ENCODE results near the gene ANKRD28.

GRCh38 chr3:15722877-15723623 lies 74.7 kb downstream of the ANKRD28 start:
- no peak for TF ChIP-seq ZBTB33 (IDR thresholded peaks at IDR 0.05; ENCODE audit: borderline replicate concordance, low read depth)
- no peak for TF ChIP-seq CTCF (IDR thresholded peaks at IDR 0.05)
- TF ChIP-seq EZH2phosphoT487 (IDR thresholded peaks at IDR 0.05; ENCODE audit: borderline replicate concordance, low read depth), result no peak
- no peak for TF ChIP-seq EP300 (IDR thresholded peaks at IDR 0.05; ENCODE audit: borderline replicate concordance in 1 of 2, low read depth in 1 of 2, low read length in 1 of 2)
- TF ChIP-seq REST (IDR thresholded peaks at IDR 0.05; ENCODE audit: low read depth, low read length), result no peak
- TF ChIP-seq FOXM1 (IDR thresholded peaks at IDR 0.05; ENCODE audit: low read depth), result no peak
- no peak for TF ChIP-seq YY1 (IDR thresholded peaks at IDR 0.05; ENCODE audit: low read depth)
- TF ChIP-seq CHD2 (IDR thresholded peaks at IDR 0.05; ENCODE audit: low read length, partially characterized antibody), result no peak
- no peak for TF ChIP-seq JUND (IDR thresholded peaks at IDR 0.05)
- no peak for TF ChIP-seq FOXJ3 (CRISPR knock-in tag; IDR thresholded peaks at IDR 0.05)
- no peak for TF ChIP-seq SMC3 (IDR thresholded peaks at IDR 0.05; ENCODE audit: low read depth, low read length)

Measured in SK-N-SH (cell line).